Activated T-helper 2 cell treated with anti-CD3 and anti-CD28 coated beads, Interferon-gamma antibody, Interleukin-2, Interleukin-4, amounts not matched to agents 10 μg/mL and 5 μg/mL and 100 μg/mL, durations not matched to agents 14 hours and 24 hours and 36 hours (primary cell): ENCODE data around the gene CRY2. TPM values are rescaled to one million over a fixed set of nuclear protein-coding genes. Genes with fewer than 3 reads are reported as not detected.

Source experiments
- DNase-seq: peaks from one replicate; pipeline ENCODE4 v3.0.0; 2021; ENCODE audit warnings: low spot score
- H3K27ac Mint-ChIP-seq: one replicate; pipeline ENCODE4 v1.8.0; 2021; ENCODE audit warnings: mixed read lengths
- H3K27me3 Mint-ChIP-seq: one replicate; pipeline ENCODE4 v1.8.0; 2021; ENCODE audit warnings: low read depth, mixed read lengths
- H3K36me3 Mint-ChIP-seq: one replicate; pipeline ENCODE4 v1.8.0; 2021; ENCODE audit warnings: low read depth, mixed read lengths
- H3K4me1 Mint-ChIP-seq: one replicate; pipeline ENCODE4 v1.8.0; 2021; ENCODE audit warnings: low read depth, mixed read lengths
- H3K4me3 Mint-ChIP-seq: one replicate; pipeline ENCODE4 v1.8.0; 2021; ENCODE audit warnings: low read depth, mild to moderate bottlenecking, moderate library complexity, mixed read lengths
- H3K9me3 Mint-ChIP-seq: one replicate; pipeline ENCODE4 v1.8.0; 2021; ENCODE audit warnings: mixed read lengths
- intact Hi-C: fragments of 100-400 bp; cut with micrococcal nuclease; formaldehyde crosslinking; loops from one replicate; pipeline ENCODE4 v1.15.1; 2023
- total RNA-seq: library from RNA; stranded (reverse); gene quantifications from 2 replicates; pipeline ENCODE4 v1.2.3, GENCODE V29; 2022

CRY2 gene
- total RNA-seq, 1 donor from 2014 or later = 21.5 TPM

GRCh38 chr11:45858751-45859398 is 11.6 kb downstream of the CRY2 start:
- Mint-ChIP-seq H3K27ac (no peak overlapping the region), H3K4me1 (no peaks in the 10 kb centered on the region), H3K36me3 (peaks cover 51% of the 10 kb centered on the region), H3K27me3 (no peaks in the 10 kb centered on the region), H3K9me3 (no peaks in the 10 kb centered on the region), H3K4me3 (no peak overlapping the region)
- intact Hi-C loops = no loop called here
- DNase-seq = no peak

- H3K27me3 Mint-ChIP-seq = no peaks in the 10 kb centered on the region
- intact Hi-C loops = no loop called here
- H3K4me3 Mint-ChIP-seq = no peak overlapping the region
- no peaks in the 10 kb centered on the region for H3K4me1 Mint-ChIP-seq
- H3K27ac Mint-ChIP-seq = no peak overlapping the region
- no peaks in the 10 kb centered on the region for H3K9me3 Mint-ChIP-seq
- DNase-seq = no peak
- peaks cover 51% of the 10 kb centered on the region for H3K36me3 Mint-ChIP-seq
Measured at GRCh38 chr11:45859661-45860140, 12.4 kb downstream of the CRY2 start.

GRCh38 chr11:45860348-45860747 is 13.1 kb downstream of the CRY2 start:
- peaks cover 51% of the 10 kb centered on the region for H3K36me3 Mint-ChIP-seq
- DNase-seq = no peak
- no peaks in the 10 kb centered on the region for H3K4me1 Mint-ChIP-seq
- intact Hi-C loops = no loop called here
- no peak overlapping the region for H3K4me3 Mint-ChIP-seq
- no peak overlapping the region for H3K27ac Mint-ChIP-seq
- no peaks in the 10 kb centered on the region for H3K27me3 Mint-ChIP-seq
- no peaks in the 10 kb centered on the region for H3K9me3 Mint-ChIP-seq

GRCh38 chr11:45860764-45861510 is 13.7 kb downstream of the CRY2 start:
- Mint-ChIP-seq H3K4me3 (no peak overlapping the region), H3K9me3 (no peaks in the 10 kb centered on the region), H3K36me3 (peaks cover 54% of the 10 kb centered on the region), H3K27ac (no peak overlapping the region), H3K4me1 (no peaks in the 10 kb centered on the region), H3K27me3 (no peaks in the 10 kb centered on the region)
- intact Hi-C loops = no loop called here
- DNase-seq = no peak

- Mint-ChIP-seq H3K36me3 (peaks cover 55% of the 10 kb centered on the region), H3K27ac (no peak overlapping the region), H3K4me1 (no peaks in the 10 kb centered on the region), H3K27me3 (no peaks in the 10 kb centered on the region), H3K4me3 (no peak overlapping the region), H3K9me3 (no peaks in the 10 kb centered on the region)
- no peak for DNase-seq
- intact Hi-C loops = no loop called here
Measured at GRCh38 chr11:45864041-45864440, 16.8 kb downstream of the CRY2 start.

- H3K9me3 Mint-ChIP-seq = no peaks in the 10 kb centered on the region
- no peaks in the 10 kb centered on the region for H3K4me1 Mint-ChIP-seq
- intact Hi-C loops = no loop called here
- no peaks in the 10 kb centered on the region for H3K27me3 Mint-ChIP-seq
- no peak overlapping the region for H3K4me3 Mint-ChIP-seq
- H3K27ac Mint-ChIP-seq = no peak overlapping the region
- no peak for DNase-seq
- H3K36me3 Mint-ChIP-seq = peaks cover 47% of the 10 kb centered on the region
Measured at GRCh38 chr11:45869551-45869950, 22.3 kb downstream of the CRY2 start.

- no peaks in the 10 kb centered on the region for H3K27me3 Mint-ChIP-seq
- intact Hi-C loops = no loop called here
- H3K36me3 Mint-ChIP-seq = peaks cover 54% of the 10 kb centered on the region
- DNase-seq = no peak
- H3K27ac Mint-ChIP-seq = no peak overlapping the region
- H3K9me3 Mint-ChIP-seq = no peaks in the 10 kb centered on the region
- H3K4me1 Mint-ChIP-seq = no peaks in the 10 kb centered on the region
- H3K4me3 Mint-ChIP-seq = no peak overlapping the region
Measured at GRCh38 chr11:45870706-45871105, 23.4 kb downstream of the CRY2 start.

- Mint-ChIP-seq H3K9me3 (no peaks in the 10 kb centered on the region), H3K27me3 (no peaks in the 10 kb centered on the region), H3K36me3 (peaks cover 50% of the 10 kb centered on the region), H3K4me3 (no peak overlapping the region), H3K27ac (no peak overlapping the region), H3K4me1 (no peaks in the 10 kb centered on the region)
- intact Hi-C loops = no loop called here
- no peak for DNase-seq
Measured at GRCh38 chr11:45871638-45872037, 24.4 kb downstream of the CRY2 start.

- Mint-ChIP-seq H3K9me3 (no peaks in the 10 kb centered on the region), H3K36me3 (peaks cover 55% of the 10 kb centered on the region), H3K27me3 (no peaks in the 10 kb centered on the region), H3K27ac (no peak overlapping the region), H3K4me3 (no peak overlapping the region), H3K4me1 (no peaks in the 10 kb centered on the region)
- intact Hi-C loops = no loop called here
- DNase-seq = no peak
Measured at GRCh38 chr11:45872651-45873356, 25.5 kb downstream of the CRY2 start.

GRCh38 chr11:45876401-45876800 is 29.1 kb downstream of the CRY2 start:
- Mint-ChIP-seq H3K36me3 (peaks cover 41% of the 10 kb centered on the region), H3K27ac (no peak overlapping the region), H3K4me1 (no peaks in the 10 kb centered on the region), H3K27me3 (no peaks in the 10 kb centered on the region), H3K4me3 (no peak overlapping the region), H3K9me3 (no peaks in the 10 kb centered on the region)
- intact Hi-C loops = no loop called here
- no peak for DNase-seq

- no peak for DNase-seq
- H3K27me3 Mint-ChIP-seq = no peaks in the 10 kb centered on the region
- intact Hi-C loops = no loop called here
- H3K4me3 Mint-ChIP-seq = no peak overlapping the region
- H3K4me1 Mint-ChIP-seq = no peaks in the 10 kb centered on the region
- no peaks in the 10 kb centered on the region for H3K9me3 Mint-ChIP-seq
- no peak overlapping the region for H3K27ac Mint-ChIP-seq
- H3K36me3 Mint-ChIP-seq = peaks cover 39% of the 10 kb centered on the region
Measured at GRCh38 chr11:45877221-45877620, 29.9 kb downstream of the CRY2 start.

- H3K4me3 Mint-ChIP-seq = no peak overlapping the region
- H3K27me3 Mint-ChIP-seq = no peaks in the 10 kb centered on the region
- DNase-seq = no peak
- H3K36me3 Mint-ChIP-seq = peaks cover 38% of the 10 kb centered on the region
- no peaks in the 10 kb centered on the region for H3K9me3 Mint-ChIP-seq
- H3K4me1 Mint-ChIP-seq = no peaks in the 10 kb centered on the region
- no peak overlapping the region for H3K27ac Mint-ChIP-seq
- intact Hi-C loops = no loop called here
Measured at GRCh38 chr11:45877845-45878244, 30.6 kb downstream of the CRY2 start.
